A549 (cell line): ENCODE measurements around the gene SLC25A25. TPM values are rescaled to one million over a fixed set of nuclear protein-coding genes. Genes with fewer than 3 reads are reported as not detected.

Source experiments
- ATAC-seq, 2 experiments: fragments of 200-7000 bp in 1 of 2; fragments of >200 bp in 1 of 2; cut with Nextera tagmentation in 1 of 2; cut with Tn5 transposase in 1 of 2; 3 replicates each; pipeline versions ENCODE4 v1.8.0 to v1.9.1; 2018 to 2020; ENCODE audit warnings: mild to moderate bottlenecking in 1 of 2, moderate library complexity in 1 of 2
- CTCF ChIA-PET: fragments of 300-600 bp; sonication (Branson Sonifier 250); formaldehyde crosslinking; extraction: SDS; loops from one replicate; lab custom pipeline; 2021; ENCODE audit warnings: antibody characterized with exemption, inconsistent platforms; lab: Yijun Ruan, JAX
- POLR2A ChIA-PET: fragments of 350-600 bp; formaldehyde crosslinking; extraction: SDS; loops from one replicate; lab custom pipeline; 2021; ENCODE audit warnings: antibody characterized with exemption, inconsistent platforms; lab: Yijun Ruan, JAX
- DNase-seq, 2 experiments: peaks; one replicate each; pipeline versions ENCODE4 v3.0.0 to v3.0.0-alpha.2; 2011 to 2016; ENCODE audit warnings: low read depth in 1 of 2, low spot score in 1 of 2
- FAIRE-seq: peaks from 2 replicates; lab custom pipeline; 2011; peaks lifted over from hg19 to GRCh38; lab: Jason Lieb, UNC
- H3K27ac ChIP-seq, 2 experiments: fragments of >200 bp; sonication (Bioruptor Twin); formaldehyde crosslinking; 3 replicates each; pipeline ENCODE4 v1.5.1; 2016 to 2017
- H3K4me1 ChIP-seq: fragments of >200 bp; sonication (Bioruptor Twin); formaldehyde crosslinking; 3 replicates; pipeline ENCODE4 v1.6.1; 2016
- H3K4me2 ChIP-seq: fragments of >200 bp; sonication (Bioruptor Twin); formaldehyde crosslinking; 3 replicates; pipeline ENCODE4 v1.6.1; 2016
- H3K4me3 ChIP-seq: fragments of >200 bp; sonication (Bioruptor Twin); formaldehyde crosslinking; 3 replicates; pipeline ENCODE4 v1.5.1; 2016
- H3K9me3 ChIP-seq: fragments of >200 bp; sonication (Bioruptor Twin); formaldehyde crosslinking; 3 replicates; pipeline ENCODE4 v1.6.1; 2016
- CBX2 ChIP-seq: fragments of 200-600 bp; sonication (generic); IDR thresholded peaks from 2 replicates; pipeline ENCODE4 v1.6.1; 2016; ENCODE audit warnings: low read depth, mild to moderate bottlenecking, borderline replicate concordance
- CBX8 ChIP-seq: fragments of 200-600 bp; sonication (generic); IDR thresholded peaks from 2 replicates; pipeline ENCODE4 v1.6.1; 2016
- CEBPB ChIP-seq, 2 experiments: fragments of >200 bp in 1 of 2; sonication (Bioruptor Twin) in 1 of 2; formaldehyde crosslinking in 1 of 2; IDR thresholded peaks; 2 replicates each; pipeline ENCODE4 v1.6.1; 2012 to 2016
- CHD4 ChIP-seq: fragments of 200-600 bp; sonication (generic); IDR thresholded peaks from 2 replicates; pipeline ENCODE4 v1.6.1; 2016; ENCODE audit warnings: antibody characterized with exemption, mild to moderate bottlenecking, borderline replicate concordance
- EP300 ChIP-seq, 2 experiments: fragments of >200 bp; sonication (Bioruptor Twin); formaldehyde crosslinking; IDR thresholded peaks; 2 replicates in 1 of 2; 3 replicates in 1 of 2; pipeline ENCODE4 v1.6.1; 2016 to 2017
- FOSB ChIP-seq: fragments of 250-450 bp; sonication (Bioruptor Pico); IDR thresholded peaks from 2 replicates; pipeline ENCODE4 v1.5.0; 2020; ENCODE audit warnings: mild to moderate bottlenecking, moderate library complexity
- FOXS1 ChIP-seq: fragments of 250-450 bp; sonication (Bioruptor Pico); IDR thresholded peaks from 2 replicates; pipeline ENCODE4 v1.5.0; 2020; ENCODE audit warnings: mild to moderate bottlenecking, moderate library complexity
- HEYL ChIP-seq: fragments of 250-450 bp; sonication (Bioruptor Pico); IDR thresholded peaks from 2 replicates; pipeline ENCODE4 v1.8.0; 2021; ENCODE audit warnings: mild to moderate bottlenecking, moderate library complexity
- HOXB5 ChIP-seq: fragments of 250-450 bp; sonication (Bioruptor Pico); IDR thresholded peaks from 2 replicates; pipeline ENCODE4 v1.5.0; 2020; ENCODE audit warnings: mild to moderate bottlenecking, moderate library complexity
- NR3C1 ChIP-seq: fragments of >200 bp; sonication (Bioruptor Twin); formaldehyde crosslinking; IDR thresholded peaks from 3 replicates; pipeline ENCODE4 v1.6.1; 2017
- POLR2A ChIP-seq: IDR thresholded peaks from 2 replicates; pipeline ENCODE4 v1.6.1; 2012; ENCODE audit warnings: mild to moderate bottlenecking, low read length
- ZSCAN20 ChIP-seq: fragments of 250-450 bp; sonication (Bioruptor Pico); IDR thresholded peaks from 2 replicates; pipeline ENCODE4 v1.8.0; 2022; ENCODE audit warnings: mild to moderate bottlenecking, moderate library complexity
- WGBS: methylation state at CpG from one replicate; pipeline ENCODE4 v1.1.6; 2017; ENCODE audit errors: missing lambda C conversion rate; 5-methylcytosine and 5-hydroxymethylcytosine counted together
- polyA plus RNA-seq, 4 experiments: library from polyadenylated mRNA; depleted of rRNA in 3 of 4; stranded (reverse); fragments of >200 nt; fragmentation: RNase III in 1 of 4; extraction: RNeasy Plus Mini Kit Qiagen cat#74134 plus additional on column Dnase treatment in 1 of 4; gene quantifications; 2 replicates in 3 of 4; 3 replicates in 1 of 4; pipeline ENCODE4 v1.2.3, GENCODE V29; 2011 to 2017
- TF ChIP-seq, protein P1 (sequence below): IDR thresholded peaks from 2 replicates; pipeline ENCODE4 v1.6.1; 2012
- TF ChIP-seq, protein P2 (sequence below): fragments of 450-650 bp; IDR thresholded peaks from 2 replicates; pipeline ENCODE4 v1.6.1; 2014; ENCODE audit warnings: antibody characterized with exemption
- TF ChIP-seq, protein P3 (sequence below): fragments of >200 bp; sonication (Bioruptor Twin); formaldehyde crosslinking; IDR thresholded peaks from 3 replicates; pipeline ENCODE4 v1.5.1; 2016
- TF ChIP-seq, protein P4 (sequence below): fragments of 200-600 bp; sonication (generic); IDR thresholded peaks from 2 replicates; pipeline ENCODE4 v1.6.1; 2016; ENCODE audit warnings: antibody characterized with exemption, mild to moderate bottlenecking, moderate library complexity

Gene SLC25A25
- polyA plus RNA-seq, 2 of the 4 experiments (the other 2 are of a cell fraction) = 7.0 TPM

DNA sequence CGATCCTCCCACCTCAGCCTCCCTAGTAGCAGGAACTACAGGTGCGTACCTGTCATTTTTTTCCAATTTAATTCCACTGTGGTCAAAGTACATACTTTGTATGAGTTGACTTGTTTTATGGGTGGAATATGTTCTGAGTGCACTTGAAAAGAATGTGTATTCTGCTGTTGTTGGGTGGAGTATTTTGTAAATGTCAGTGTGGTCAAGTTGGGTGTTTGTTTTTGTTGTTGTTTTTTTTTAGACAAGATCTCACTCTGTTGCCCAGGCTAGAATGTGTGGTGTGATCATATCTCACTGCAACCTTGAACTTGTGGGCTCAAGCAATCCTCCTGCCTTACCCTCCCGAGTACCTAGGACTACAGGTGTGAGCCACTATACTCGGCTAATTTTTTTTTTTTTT is 17.9 kb downstream of the SLC25A25 start:
- POLR2A ChIA-PET = no interaction called here
- TF ChIP-seq CBX8 (no peak), POLR2A (no peak), FOXS1 (CRISPR knock-in tag) (no peak), NR3C1 (no peak), EP300 (IDR thresholded peaks at IDR 0.05) (no peak), HOXB5 (no peak)
- no peak for DNase-seq

DNA sequence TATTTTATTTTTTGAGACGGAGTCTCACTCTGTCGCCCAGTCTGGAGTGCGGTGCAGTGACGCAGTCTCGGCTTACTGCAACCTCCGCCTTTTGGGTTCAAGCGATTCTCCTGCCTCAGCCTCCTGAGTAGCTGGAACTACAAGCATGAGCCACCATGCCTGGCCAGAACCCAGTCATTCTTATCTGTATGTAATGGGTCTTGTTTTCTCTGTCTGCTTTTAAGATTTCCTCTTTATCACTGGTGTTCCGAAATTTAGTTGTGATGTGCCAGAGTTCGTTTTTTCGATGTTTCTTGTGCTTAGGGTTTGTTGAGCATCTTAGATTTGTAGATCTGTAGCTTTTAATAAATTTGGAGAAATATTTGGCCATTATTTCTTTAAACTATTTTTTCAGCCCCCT is 19.2 kb downstream of the SLC25A25 start:
- no peak overlapping the region for H3K4me2 ChIP-seq
- H3K4me3 ChIP-seq = no peak overlapping the region
- DNase-seq (no peak), FAIRE-seq (no peak)
- H3K4me1 ChIP-seq = peaks cover 7% of the 10 kb centered on the region
- H3K9me3 ChIP-seq = no peaks in the 10 kb centered on the region
- CTCF ChIA-PET = interaction anchor here (0.6 to 3.4 kb wide), 8 partner anchors 10 to 144 kb away, joined by 3 to 24 read pairs (median 7); no protein-coding TSS in a partner anchor
- no peak overlapping the region for H3K27ac ChIP-seq
- 76% methylated on average over 10 of the region's 10 CpGs for WGBS
- POLR2A ChIA-PET = interaction anchor here (0.7 kb wide), 1 partner anchor 20 kb away, joined by 4 read pairs; the partner anchor contains the start of genes NAIF1 and SLC25A25
- TF ChIP-seq FOSB (CRISPR knock-in tag) (no peak), HEYL (CRISPR knock-in tag) (no peak), CEBPB (IDR thresholded peaks at IDR 0.05) (no peak), ZSCAN20 (CRISPR knock-in tag) (no peak), CHD4 (no peak), CBX2 (no peak)
- TF ChIP-seq, protein P1, sequence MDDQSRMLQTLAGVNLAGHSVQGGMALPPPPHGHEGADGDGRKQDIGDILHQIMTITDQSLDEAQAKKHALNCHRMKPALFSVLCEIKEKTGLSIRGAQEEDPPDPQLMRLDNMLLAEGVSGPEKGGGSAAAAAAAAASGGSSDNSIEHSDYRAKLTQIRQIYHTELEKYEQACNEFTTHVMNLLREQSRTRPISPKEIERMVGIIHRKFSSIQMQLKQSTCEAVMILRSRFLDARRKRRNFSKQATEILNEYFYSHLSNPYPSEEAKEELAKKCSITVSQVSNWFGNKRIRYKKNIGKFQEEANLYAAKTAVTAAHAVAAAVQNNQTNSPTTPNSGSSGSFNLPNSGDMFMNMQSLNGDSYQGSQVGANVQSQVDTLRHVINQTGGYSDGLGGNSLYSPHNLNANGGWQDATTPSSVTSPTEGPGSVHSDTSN = no peak
- TF ChIP-seq, protein P2, sequence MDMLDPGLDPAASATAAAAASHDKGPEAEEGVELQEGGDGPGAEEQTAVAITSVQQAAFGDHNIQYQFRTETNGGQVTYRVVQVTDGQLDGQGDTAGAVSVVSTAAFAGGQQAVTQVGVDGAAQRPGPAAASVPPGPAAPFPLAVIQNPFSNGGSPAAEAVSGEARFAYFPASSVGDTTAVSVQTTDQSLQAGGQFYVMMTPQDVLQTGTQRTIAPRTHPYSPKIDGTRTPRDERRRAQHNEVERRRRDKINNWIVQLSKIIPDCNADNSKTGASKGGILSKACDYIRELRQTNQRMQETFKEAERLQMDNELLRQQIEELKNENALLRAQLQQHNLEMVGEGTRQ = no peak
- TF ChIP-seq, protein P3, sequence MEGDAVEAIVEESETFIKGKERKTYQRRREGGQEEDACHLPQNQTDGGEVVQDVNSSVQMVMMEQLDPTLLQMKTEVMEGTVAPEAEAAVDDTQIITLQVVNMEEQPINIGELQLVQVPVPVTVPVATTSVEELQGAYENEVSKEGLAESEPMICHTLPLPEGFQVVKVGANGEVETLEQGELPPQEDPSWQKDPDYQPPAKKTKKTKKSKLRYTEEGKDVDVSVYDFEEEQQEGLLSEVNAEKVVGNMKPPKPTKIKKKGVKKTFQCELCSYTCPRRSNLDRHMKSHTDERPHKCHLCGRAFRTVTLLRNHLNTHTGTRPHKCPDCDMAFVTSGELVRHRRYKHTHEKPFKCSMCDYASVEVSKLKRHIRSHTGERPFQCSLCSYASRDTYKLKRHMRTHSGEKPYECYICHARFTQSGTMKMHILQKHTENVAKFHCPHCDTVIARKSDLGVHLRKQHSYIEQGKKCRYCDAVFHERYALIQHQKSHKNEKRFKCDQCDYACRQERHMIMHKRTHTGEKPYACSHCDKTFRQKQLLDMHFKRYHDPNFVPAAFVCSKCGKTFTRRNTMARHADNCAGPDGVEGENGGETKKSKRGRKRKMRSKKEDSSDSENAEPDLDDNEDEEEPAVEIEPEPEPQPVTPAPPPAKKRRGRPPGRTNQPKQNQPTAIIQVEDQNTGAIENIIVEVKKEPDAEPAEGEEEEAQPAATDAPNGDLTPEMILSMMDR = no peak
- TF ChIP-seq, protein P4, sequence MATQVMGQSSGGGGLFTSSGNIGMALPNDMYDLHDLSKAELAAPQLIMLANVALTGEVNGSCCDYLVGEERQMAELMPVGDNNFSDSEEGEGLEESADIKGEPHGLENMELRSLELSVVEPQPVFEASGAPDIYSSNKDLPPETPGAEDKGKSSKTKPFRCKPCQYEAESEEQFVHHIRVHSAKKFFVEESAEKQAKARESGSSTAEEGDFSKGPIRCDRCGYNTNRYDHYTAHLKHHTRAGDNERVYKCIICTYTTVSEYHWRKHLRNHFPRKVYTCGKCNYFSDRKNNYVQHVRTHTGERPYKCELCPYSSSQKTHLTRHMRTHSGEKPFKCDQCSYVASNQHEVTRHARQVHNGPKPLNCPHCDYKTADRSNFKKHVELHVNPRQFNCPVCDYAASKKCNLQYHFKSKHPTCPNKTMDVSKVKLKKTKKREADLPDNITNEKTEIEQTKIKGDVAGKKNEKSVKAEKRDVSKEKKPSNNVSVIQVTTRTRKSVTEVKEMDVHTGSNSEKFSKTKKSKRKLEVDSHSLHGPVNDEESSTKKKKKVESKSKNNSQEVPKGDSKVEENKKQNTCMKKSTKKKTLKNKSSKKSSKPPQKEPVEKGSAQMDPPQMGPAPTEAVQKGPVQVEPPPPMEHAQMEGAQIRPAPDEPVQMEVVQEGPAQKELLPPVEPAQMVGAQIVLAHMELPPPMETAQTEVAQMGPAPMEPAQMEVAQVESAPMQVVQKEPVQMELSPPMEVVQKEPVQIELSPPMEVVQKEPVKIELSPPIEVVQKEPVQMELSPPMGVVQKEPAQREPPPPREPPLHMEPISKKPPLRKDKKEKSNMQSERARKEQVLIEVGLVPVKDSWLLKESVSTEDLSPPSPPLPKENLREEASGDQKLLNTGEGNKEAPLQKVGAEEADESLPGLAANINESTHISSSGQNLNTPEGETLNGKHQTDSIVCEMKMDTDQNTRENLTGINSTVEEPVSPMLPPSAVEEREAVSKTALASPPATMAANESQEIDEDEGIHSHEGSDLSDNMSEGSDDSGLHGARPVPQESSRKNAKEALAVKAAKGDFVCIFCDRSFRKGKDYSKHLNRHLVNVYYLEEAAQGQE = no peak
- TF ChIP-seq, all 56 proteins: peak for 0
- ATAC-seq = no peak

More for the DNA sequence above, 17.9 kb downstream of the SLC25A25 start:
- 88% methylated on average over 4 of the region's 4 CpGs for WGBS
- Histone ChIP-seq H3K4me1 (peaks cover 20% of the 10 kb centered on the region), H3K9me3 (no peaks in the 10 kb centered on the region), H3K4me3 (no peak overlapping the region), H3K27ac (no peak overlapping the region), H3K4me2 (no peak overlapping the region)
- CTCF ChIA-PET = interaction anchor here (2.3 kb wide), 1 partner anchor 51 kb away, joined by 11 read pairs; no protein-coding TSS in a partner anchor
- ATAC-seq = no peak
- FAIRE-seq = no peak
